Fibroblast of mammary gland (primary cell): Measurements from ENCODE around the gene LSG1.

ENCODE experiments used
- DNase-seq: peaks from one replicate; pipeline ENCODE4 v3.0.0-alpha.2; 2010; ENCODE audit warnings: low read depth
- H3K4me3 ChIP-seq: 2 replicates; pipeline ENCODE4 v1.5.1; 2011; ENCODE audit warnings: low read depth, mild to moderate bottlenecking, low read length, moderate library complexity; ENCODE audit not compliant: control insufficient read depth
- TF ChIP-seq, protein P1 (sequence below): conservative IDR thresholded peaks from 2 replicates; pipeline ENCODE4 v1.5.1; 2011; ENCODE audit warnings: low read depth, low read length, inconsistent platforms; ENCODE audit not compliant: control insufficient read depth, insufficient read depth

The LSG1 gene

DNA sequence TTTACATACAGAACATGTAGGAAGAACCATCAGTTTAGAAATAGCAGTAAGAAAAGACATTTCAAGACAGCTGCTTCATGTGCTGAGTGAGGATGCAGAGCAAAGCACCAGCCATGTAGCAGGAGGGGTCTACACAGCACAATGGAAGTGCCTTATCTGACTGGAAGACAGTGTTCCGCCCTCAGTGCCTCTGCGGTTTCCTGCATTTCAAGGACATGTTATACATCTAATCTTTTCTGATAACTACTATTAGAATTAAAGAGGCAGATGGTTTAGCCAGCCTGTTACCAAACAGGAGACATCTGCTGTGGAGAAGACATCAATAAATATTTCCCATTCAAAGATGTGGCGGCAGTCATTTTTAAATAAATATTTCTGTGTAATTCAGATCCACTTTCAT lies 10.6 kb downstream of the LSG1 start:
- TF ChIP-seq, protein P1, sequence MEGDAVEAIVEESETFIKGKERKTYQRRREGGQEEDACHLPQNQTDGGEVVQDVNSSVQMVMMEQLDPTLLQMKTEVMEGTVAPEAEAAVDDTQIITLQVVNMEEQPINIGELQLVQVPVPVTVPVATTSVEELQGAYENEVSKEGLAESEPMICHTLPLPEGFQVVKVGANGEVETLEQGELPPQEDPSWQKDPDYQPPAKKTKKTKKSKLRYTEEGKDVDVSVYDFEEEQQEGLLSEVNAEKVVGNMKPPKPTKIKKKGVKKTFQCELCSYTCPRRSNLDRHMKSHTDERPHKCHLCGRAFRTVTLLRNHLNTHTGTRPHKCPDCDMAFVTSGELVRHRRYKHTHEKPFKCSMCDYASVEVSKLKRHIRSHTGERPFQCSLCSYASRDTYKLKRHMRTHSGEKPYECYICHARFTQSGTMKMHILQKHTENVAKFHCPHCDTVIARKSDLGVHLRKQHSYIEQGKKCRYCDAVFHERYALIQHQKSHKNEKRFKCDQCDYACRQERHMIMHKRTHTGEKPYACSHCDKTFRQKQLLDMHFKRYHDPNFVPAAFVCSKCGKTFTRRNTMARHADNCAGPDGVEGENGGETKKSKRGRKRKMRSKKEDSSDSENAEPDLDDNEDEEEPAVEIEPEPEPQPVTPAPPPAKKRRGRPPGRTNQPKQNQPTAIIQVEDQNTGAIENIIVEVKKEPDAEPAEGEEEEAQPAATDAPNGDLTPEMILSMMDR: no peak
- no peak for DNase-seq
- no peak overlapping the region for H3K4me3 ChIP-seq

DNA sequence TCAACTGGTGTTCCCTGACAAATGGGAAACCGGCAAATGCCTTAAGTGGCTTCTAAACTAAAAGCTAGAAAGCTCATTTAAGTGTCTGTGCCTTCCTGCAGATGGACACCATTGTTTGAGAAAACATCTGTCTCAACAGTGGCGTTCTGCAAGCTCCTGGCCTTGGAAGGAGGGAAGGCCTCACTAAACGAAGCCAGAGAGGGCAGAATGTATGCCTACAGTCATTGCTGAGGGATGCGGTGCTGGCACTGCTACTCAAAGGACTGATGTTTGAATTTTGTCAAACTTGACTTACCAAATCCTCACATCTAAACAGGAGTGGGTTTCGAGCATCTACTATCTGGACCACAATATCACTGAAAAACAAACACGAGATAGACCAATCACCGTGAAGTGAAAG lies 12.2 kb downstream of the LSG1 start:
- TF ChIP-seq, protein P1: no peak
- H3K4me3 ChIP-seq: no peak overlapping the region
- no peak for DNase-seq

DNA sequence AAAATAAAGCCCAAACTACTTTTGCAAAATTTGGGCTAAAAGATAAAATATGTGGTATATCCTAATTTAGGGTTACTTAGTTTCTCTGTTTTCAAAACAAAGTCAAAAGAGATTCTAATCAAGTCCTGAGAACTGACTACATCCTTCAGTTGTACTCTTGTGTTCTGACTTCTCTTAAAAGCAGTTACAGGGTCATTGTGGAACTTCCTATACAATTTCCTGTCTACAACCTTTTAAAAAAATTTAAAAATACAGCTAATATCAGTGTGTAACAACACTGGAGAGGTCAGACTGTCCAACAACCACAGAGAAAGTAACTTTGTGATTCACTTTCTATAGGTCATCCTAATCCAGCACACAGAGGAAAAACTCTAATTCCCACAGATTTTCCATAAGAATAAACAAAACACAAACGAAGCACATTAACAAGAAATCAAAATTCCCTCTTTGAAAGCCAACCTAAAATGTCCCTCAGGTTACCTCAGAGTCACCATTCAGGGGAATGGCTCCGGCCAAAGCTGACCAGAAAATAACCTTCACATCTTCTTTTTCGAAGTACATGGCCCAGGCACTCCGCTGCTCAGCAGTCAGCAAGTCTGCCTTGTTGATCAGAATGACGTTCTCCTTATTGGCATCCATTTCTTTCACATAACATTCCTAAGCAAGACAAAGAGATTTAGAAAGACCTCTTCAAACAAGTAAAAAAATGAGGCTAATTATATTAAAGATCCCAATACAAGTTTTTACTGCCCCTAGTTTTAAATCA lies 13.3 kb downstream of the LSG1 start:
- TF ChIP-seq, protein P1: no peak
- no peak overlapping the region for H3K4me3 ChIP-seq
- no peak for DNase-seq

DNA sequence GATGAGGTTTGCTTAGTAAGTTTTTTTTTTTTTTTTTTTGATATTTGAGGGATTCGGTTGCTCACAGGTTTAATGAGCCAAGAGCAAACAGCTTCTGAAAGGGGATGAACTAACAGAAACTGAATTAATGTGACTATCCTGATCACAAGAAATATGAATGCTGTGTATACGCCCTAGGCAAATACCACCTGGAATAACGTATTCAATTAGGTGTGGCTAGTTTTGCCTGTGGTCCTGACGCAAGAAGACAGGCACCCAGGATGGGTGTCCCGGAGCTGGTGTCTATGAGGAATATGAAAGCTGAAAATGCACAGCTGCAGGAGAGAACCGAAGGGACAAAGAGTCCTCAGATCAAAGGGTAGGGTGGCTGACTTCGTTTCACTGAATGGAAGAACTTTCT lies 14.6 kb downstream of the LSG1 start:
- H3K4me3 ChIP-seq: no peak overlapping the region
- DNase-seq: no peak
- TF ChIP-seq, protein P1: no peak

DNA sequence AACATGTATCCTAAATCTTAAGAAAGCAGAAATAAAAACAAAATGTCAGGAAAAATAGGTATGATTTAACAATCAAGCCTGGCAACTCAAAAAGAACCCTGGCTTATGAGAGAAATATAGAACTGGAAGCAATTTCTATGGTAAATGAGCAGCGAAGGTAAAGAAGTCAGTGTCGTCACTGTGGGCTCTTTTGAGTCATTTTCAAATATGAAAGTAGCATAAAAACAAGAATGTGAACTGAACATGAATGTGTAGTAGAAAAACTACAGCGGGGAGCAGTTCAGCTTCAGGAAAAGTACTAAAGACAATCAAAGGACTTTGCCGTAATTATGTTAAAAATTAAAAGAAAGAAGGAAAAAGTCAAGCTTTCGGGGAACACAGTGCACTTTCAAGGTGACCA lies 17.5 kb downstream of the LSG1 start:
- no peak overlapping the region for H3K4me3 ChIP-seq
- DNase-seq: no peak
- TF ChIP-seq, protein P1: no peak

DNA sequence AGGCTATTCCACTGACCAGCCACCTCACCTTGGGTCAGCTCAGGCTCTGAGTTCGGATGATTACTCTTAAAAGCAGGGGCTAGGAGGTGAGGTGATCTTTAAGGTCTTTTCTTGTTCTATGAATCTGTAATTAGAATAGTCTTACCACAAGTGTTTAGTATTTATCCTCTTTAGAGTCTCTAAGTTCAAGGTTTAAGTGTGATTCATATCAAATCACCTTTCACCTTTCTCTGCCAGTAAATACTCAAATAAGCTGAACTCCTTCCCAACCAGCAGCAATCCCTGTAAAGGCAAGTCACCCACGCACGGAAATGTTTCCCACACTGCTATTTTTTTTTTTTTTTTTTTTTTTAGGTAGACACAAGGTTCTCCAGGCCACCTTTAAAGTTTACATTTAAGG lies 24.2 kb downstream of the LSG1 start:
- DNase-seq: no peak
- TF ChIP-seq, protein P1: no peak
- H3K4me3 ChIP-seq: no peak overlapping the region
